ENCODE data around the gene TNNT2. TPM values are rescaled to one million over a fixed set of nuclear protein-coding genes. Genes with fewer than 3 reads are reported as not detected.

TNNT2 gene
- total RNA-seq, 1 donor from 2014 or later = not detected

- DNase-seq (ENCODE audit: low spot score in 2 of 2) = no peak
- Histone ChIP-seq H3K4me1 (no peaks in the 10 kb centered on the region), H3K9me3 (no peaks in the 10 kb centered on the region), H3K27ac (no peak overlapping the region), H3K27me3 (no peaks in the 10 kb centered on the region), H3K4me3 (no peak overlapping the region), H3K36me3 (no peaks in the 10 kb centered on the region)
- intact Hi-C loops (cut with DNase I) = no loop called here
- TF ChIP-seq, protein P1, sequence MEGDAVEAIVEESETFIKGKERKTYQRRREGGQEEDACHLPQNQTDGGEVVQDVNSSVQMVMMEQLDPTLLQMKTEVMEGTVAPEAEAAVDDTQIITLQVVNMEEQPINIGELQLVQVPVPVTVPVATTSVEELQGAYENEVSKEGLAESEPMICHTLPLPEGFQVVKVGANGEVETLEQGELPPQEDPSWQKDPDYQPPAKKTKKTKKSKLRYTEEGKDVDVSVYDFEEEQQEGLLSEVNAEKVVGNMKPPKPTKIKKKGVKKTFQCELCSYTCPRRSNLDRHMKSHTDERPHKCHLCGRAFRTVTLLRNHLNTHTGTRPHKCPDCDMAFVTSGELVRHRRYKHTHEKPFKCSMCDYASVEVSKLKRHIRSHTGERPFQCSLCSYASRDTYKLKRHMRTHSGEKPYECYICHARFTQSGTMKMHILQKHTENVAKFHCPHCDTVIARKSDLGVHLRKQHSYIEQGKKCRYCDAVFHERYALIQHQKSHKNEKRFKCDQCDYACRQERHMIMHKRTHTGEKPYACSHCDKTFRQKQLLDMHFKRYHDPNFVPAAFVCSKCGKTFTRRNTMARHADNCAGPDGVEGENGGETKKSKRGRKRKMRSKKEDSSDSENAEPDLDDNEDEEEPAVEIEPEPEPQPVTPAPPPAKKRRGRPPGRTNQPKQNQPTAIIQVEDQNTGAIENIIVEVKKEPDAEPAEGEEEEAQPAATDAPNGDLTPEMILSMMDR (IDR thresholded peaks at IDR 0.05) = no peak
Measured at GRCh38 chr1:201356701-201357100, 20.8 kb downstream of the TNNT2 start.

GRCh38 chr1:201356236-201356635, 21.2 kb downstream of the TNNT2 start:
- intact Hi-C loops (cut with DNase I) = no loop called here
- no peaks in the 10 kb centered on the region for H3K36me3 ChIP-seq
- no peak overlapping the region for H3K27ac ChIP-seq
- no peak for DNase-seq (ENCODE audit: low spot score in 2 of 2)
- no peaks in the 10 kb centered on the region for H3K4me1 ChIP-seq
- no peaks in the 10 kb centered on the region for H3K9me3 ChIP-seq
- H3K27me3 ChIP-seq = no peaks in the 10 kb centered on the region
- H3K4me3 ChIP-seq = no peak overlapping the region
- TF ChIP-seq, protein P1 (IDR thresholded peaks at IDR 0.05) = no peak

DNA sequence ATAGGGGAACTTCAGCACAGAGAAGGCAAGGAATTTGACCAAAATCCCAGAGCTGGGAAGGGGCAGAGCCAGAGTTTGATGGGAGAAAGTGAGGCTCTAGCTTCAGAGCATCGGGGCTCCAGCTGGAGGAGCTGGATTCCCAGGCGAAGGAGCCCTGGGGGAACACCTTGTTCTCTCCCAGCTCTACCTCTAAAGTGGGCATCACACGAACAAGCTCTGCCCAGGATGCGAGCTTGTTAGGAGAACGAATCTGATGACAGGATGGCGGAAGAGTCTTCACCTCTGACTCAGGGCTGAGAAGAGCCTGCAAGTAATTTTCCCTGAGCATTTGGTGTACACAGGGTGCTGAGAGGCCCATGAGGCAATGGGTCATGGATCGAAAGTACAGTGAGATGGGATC, 22.0 kb downstream of the TNNT2 start:
- DNase-seq (ENCODE audit: low spot score in 2 of 2) = no peak
- no peaks in the 10 kb centered on the region for H3K4me1 ChIP-seq
- no peak overlapping the region for H3K27ac ChIP-seq
- no peak overlapping the region for H3K4me3 ChIP-seq
- TF ChIP-seq, protein P1 (IDR thresholded peaks at IDR 0.05) = no peak
- no peaks in the 10 kb centered on the region for H3K27me3 ChIP-seq
- H3K9me3 ChIP-seq = no peaks in the 10 kb centered on the region
- no peaks in the 10 kb centered on the region for H3K36me3 ChIP-seq
- intact Hi-C loops (cut with DNase I) = no loop called here

DNA sequence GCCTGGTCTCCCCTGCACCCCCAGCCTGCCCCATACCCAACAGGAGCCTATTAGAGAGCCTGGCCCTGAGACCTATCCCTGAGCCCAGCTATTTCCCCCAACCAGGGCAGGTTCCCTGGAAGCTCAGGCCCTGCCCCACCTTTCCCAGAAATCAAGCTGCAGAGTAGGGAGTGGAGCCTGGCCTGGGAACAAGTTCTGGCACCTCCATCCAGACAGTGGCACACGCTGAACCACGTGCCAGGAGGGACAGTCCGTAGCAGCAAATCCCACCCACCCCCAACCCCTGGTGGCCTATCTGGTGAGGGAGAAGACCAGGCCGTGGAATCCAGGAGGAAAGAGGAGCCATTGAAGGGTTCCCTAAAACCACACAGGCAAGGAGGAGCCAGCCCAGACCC, 22.6 kb downstream of the TNNT2 start:
- no peaks in the 10 kb centered on the region for H3K36me3 ChIP-seq
- DNase-seq (ENCODE audit: low spot score in 2 of 2) = no peak
- no peaks in the 10 kb centered on the region for H3K4me1 ChIP-seq
- H3K4me3 ChIP-seq = no peak overlapping the region
- H3K27ac ChIP-seq = no peak overlapping the region
- intact Hi-C loops (cut with DNase I) = no loop called here
- no peaks in the 10 kb centered on the region for H3K27me3 ChIP-seq
- TF ChIP-seq, protein P1 (IDR thresholded peaks at IDR 0.05) = no peak
- no peaks in the 10 kb centered on the region for H3K9me3 ChIP-seq

DNA sequence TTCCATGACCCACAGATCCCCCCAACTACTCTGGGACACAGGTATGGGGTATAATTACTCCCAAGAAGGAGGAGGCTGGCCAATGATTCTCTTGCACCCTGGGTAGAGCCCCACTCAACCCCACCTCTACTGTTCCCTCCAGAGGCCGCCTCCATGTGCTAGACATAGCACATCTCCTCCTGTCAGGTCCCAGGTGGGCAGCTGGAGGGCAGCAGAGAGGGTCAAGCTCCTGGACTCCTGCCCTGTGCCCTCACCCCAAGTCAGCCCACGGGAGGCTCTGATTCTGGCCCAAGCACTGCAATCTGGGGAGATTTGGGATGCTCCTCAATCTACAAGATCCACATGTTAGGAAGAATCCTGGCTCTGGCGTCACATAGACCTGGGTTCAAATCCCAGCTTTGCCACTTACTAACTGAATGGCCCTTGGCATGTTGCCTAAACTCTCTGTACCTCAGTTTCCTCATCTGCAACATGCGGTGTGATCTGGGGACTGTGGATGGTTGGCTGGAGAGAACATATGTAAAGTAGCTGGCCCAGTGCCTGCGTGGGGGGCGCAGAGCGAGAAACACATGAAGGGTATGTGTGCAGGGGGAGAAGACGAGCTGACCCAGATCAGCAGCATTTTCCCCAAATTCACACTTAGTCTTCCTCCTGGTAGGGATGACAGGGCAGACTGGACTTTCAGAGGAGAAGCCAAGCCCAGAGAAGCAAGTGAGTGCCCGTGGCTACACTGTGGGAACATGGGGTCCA, 23.2 kb downstream of the TNNT2 start:
- no peak overlapping the region for H3K27ac ChIP-seq

More for the DNA sequence above, 23.2 kb downstream of the TNNT2 start:
- Histone ChIP-seq H3K36me3 (no peaks in the 10 kb centered on the region), H3K9me3 (no peaks in the 10 kb centered on the region), H3K4me3 (no peak overlapping the region), H3K27me3 (no peaks in the 10 kb centered on the region), H3K4me1 (no peaks in the 10 kb centered on the region)
- no peak for DNase-seq (ENCODE audit: low spot score in 2 of 2)
- intact Hi-C loops (cut with DNase I) = no loop called here
- TF ChIP-seq, protein P1 (IDR thresholded peaks at IDR 0.05) = no peak

All from ascending aorta (tissue), 2 donors.